ENCODE results near the gene FES.
"Not testable (repeated sequence)": the region's sequence is repeated elsewhere in the genome, so short reads cannot be mapped to it uniquely, and the experiment has no call there.

The FES gene

GRCh38 chr15:90890839-90891238 lies 6.5 kb downstream of the FES start:
- no peak for DNase-seq (ENCODE audit: low read depth in 3 of 3, low spot score in 1 of 3)

- no peak for DNase-seq (ENCODE audit: low read depth in 3 of 3, low spot score in 1 of 3)
These were observed 7.1 kb downstream of the FES start for GRCh38 chr15:90891346-90891949.

GRCh38 chr15:90892023-90892422 lies 7.7 kb downstream of the FES start:
- DNase-seq (ENCODE audit: low read depth in 3 of 3, low spot score in 1 of 3), result no peak

- DNase-seq (ENCODE audit: low read depth in 3 of 3, low spot score in 1 of 3), result no peak
These were observed 8.3 kb downstream of the FES start for GRCh38 chr15:90892498-90893174.

GRCh38 chr15:90893175-90894090 lies 9.1 kb downstream of the FES start:
- DNase-seq (ENCODE audit: low read depth in 3 of 3, low spot score in 1 of 3), result no peak

- DNase-seq (ENCODE audit: low read depth in 3 of 3, low spot score in 1 of 3), result no peak
These were observed 11.3 kb downstream of the FES start for GRCh38 chr15:90895571-90896117.

- DNase-seq (ENCODE audit: low read depth in 3 of 3, low spot score in 1 of 3), result not testable (repeated sequence)
These were observed 12.9 kb downstream of the FES start for GRCh38 chr15:90897131-90897655.

- no peak for DNase-seq (ENCODE audit: low read depth in 3 of 3, low spot score in 1 of 3)
These were observed 17.1 kb downstream of the FES start for GRCh38 chr15:90901175-90902039.

- DNase-seq (ENCODE audit: low read depth in 3 of 3, low spot score in 1 of 3), result peak; percentile 28 to 52 (median 34)
These were observed 17.9 kb downstream of the FES start for GRCh38 chr15:90902040-90902839.

GRCh38 chr15:90902840-90903732 lies 18.8 kb downstream of the FES start, which contains the start of gene MAN2A2:
Gene MAN2A2 (plus strand): TSS chr15:90903302. CDS start chr15:90904208, 906 bp downstream.
- DNase-seq (ENCODE audit: low read depth in 3 of 3, low spot score in 1 of 3), result peak; percentile 13 to 71 (median 35)

GRCh38 chr15:90903733-90904536 lies 19.6 kb downstream of the FES start:
- DNase-seq (ENCODE audit: low read depth in 3 of 3, low spot score in 1 of 3), result no peak

GRCh38 chr15:90904746-90905145 lies 20.4 kb downstream of the FES start:
- no peak for DNase-seq (ENCODE audit: low read depth in 3 of 3, low spot score in 1 of 3)

GRCh38 chr15:90905306-90906180 lies 21.2 kb downstream of the FES start:
- no peak for DNase-seq (ENCODE audit: low read depth in 3 of 3, low spot score in 1 of 3)

- no peak for DNase-seq (ENCODE audit: low read depth in 3 of 3, low spot score in 1 of 3)
These were observed 22.0 kb downstream of the FES start for GRCh38 chr15:90906181-90906849.

- no peak for DNase-seq (ENCODE audit: low read depth in 3 of 3, low spot score in 1 of 3)
These were observed 22.9 kb downstream of the FES start for GRCh38 chr15:90907051-90907660.
